ENCODE measurements around the gene ZNF426.

ZNF426 gene

GRCh38 chr19:9494096-9494495 is 44.3 kb downstream of the ZNF426 start:
- no peak for DNase-seq

- no peak for DNase-seq
Measured at GRCh38 chr19:9487016-9487415, 51.4 kb downstream of the ZNF426 start.

GRCh38 chr19:9485140-9485539 is 53.3 kb downstream of the ZNF426 start:
- no peak for DNase-seq

- DNase-seq = no peak
Measured at GRCh38 chr19:9474975-9475374, 63.5 kb downstream of the ZNF426 start.
